Keratinocyte (primary cell): ENCODE results near the gene MC1R. TPM values are rescaled to one million over a fixed set of nuclear protein-coding genes. Genes with fewer than 3 reads are reported as not detected.
"Not testable (repeated sequence)": the region's sequence is repeated elsewhere in the genome, so short reads cannot be mapped to it uniquely, and the experiment has no call there.

Source experiments
- DNase-seq: peaks from one replicate; pipeline ENCODE4 v3.0.0-alpha.2; 2011; ENCODE audit warnings: low read depth, missing footprints, low spot score
- FAIRE-seq: peaks from 2 replicates; lab custom pipeline; 2011; peaks lifted over from hg19 to GRCh38; lab: Jason Lieb, UNC
- H2AFZ ChIP-seq: 2 replicates; pipeline ENCODE4 v1.6.0; 2012; ENCODE audit warnings: low read length, control low read depth, inconsistent platforms; ENCODE audit not compliant: control insufficient read depth
- H3K27ac ChIP-seq: 2 replicates; pipeline ENCODE4 v1.5.1; 2011; ENCODE audit warnings: low read length; ENCODE audit not compliant: control insufficient read depth, insufficient read depth
- H3K27me3 ChIP-seq: 3 replicates; pipeline ENCODE4 v1.6.0; 2011; ENCODE audit warnings: low read length; ENCODE audit not compliant: control insufficient read depth, insufficient read depth; ENCODE audit errors: extremely low read depth
- H3K36me3 ChIP-seq, 2 experiments: 2 replicates in 1 of 2; 3 replicates in 1 of 2; pipeline ENCODE4 v1.5.1; 2011; ENCODE audit warnings: low read length in 2 of 2, mild to moderate bottlenecking in 1 of 2; ENCODE audit not compliant: control insufficient read depth in 2 of 2, insufficient read depth in 2 of 2; ENCODE audit errors: extremely low read depth in 1 of 2
- H3K4me1 ChIP-seq: 3 replicates; pipeline ENCODE4 v1.5.1; 2011; ENCODE audit warnings: low read length; ENCODE audit not compliant: control insufficient read depth, insufficient read depth; ENCODE audit errors: extremely low read depth
- H3K4me2 ChIP-seq: 3 replicates; pipeline ENCODE4 v1.6.0; 2011; ENCODE audit warnings: low read depth, low read length; ENCODE audit not compliant: control insufficient read depth, insufficient read depth; ENCODE audit errors: extremely low read depth
- H3K4me3 ChIP-seq, 3 experiments: fragments of 200-600 bp in 1 of 3; sonication (generic) in 1 of 3; 2 replicates in 2 of 3; 3 replicates in 1 of 3; pipeline ENCODE4 v1.5.1; 2011 to 2016; ENCODE audit warnings: low read length in 3 of 3, mild to moderate bottlenecking in 3 of 3, control low read depth in 2 of 3, inconsistent platforms in 1 of 3, low read depth in 1 of 3, mixed read lengths in 1 of 3, mixed run types in 1 of 3, moderate library complexity in 1 of 3; ENCODE audit not compliant: control insufficient read depth in 2 of 3, insufficient read depth in 2 of 3; ENCODE audit errors: extremely low read depth in 1 of 3
- H3K79me2 ChIP-seq: 2 replicates; pipeline ENCODE4 v1.6.0; 2012; ENCODE audit warnings: low read length; ENCODE audit not compliant: control insufficient read depth, insufficient read depth
- H3K9ac ChIP-seq: 3 replicates; pipeline ENCODE4 v1.6.0; 2011; ENCODE audit warnings: low read length; ENCODE audit not compliant: control insufficient read depth, insufficient read depth; ENCODE audit errors: extremely low read depth
- H3K9me1 ChIP-seq: 3 replicates; pipeline ENCODE4 v1.6.0; 2011; ENCODE audit warnings: low read length; ENCODE audit not compliant: control insufficient read depth, insufficient read depth; ENCODE audit errors: extremely low read depth
- H3K9me3 ChIP-seq: 2 replicates; pipeline ENCODE4 v1.5.1; 2012; ENCODE audit warnings: low read depth, low read length; ENCODE audit not compliant: control insufficient read depth
- H4K20me1 ChIP-seq: 3 replicates; pipeline ENCODE4 v1.6.0; 2011; ENCODE audit warnings: low read length; ENCODE audit not compliant: control insufficient read depth, insufficient read depth; ENCODE audit errors: extremely low read depth
- EZH2 ChIP-seq: IDR thresholded peaks from one replicate; pipeline ENCODE4 v1.6.1; 2012; ENCODE audit warnings: inconsistent platforms, mild to moderate bottlenecking, low read length, moderate library complexity
- dilution Hi-C: fragments of 300-500 bp; cut with MboI; formaldehyde crosslinking; loops from one replicate; pipeline ENCODE4 v1.7.0; 2020; ENCODE audit warnings: low sequenced_read_pairs; ENCODE audit not compliant: extremely low pct_ligation_motif_present
- polyA plus RNA-seq, 5 experiments: library from polyadenylated mRNA; depleted of rRNA in 3 of 5; stranded (reverse) in 3 of 5; stranded (forward) in 1 of 5; unstranded in 1 of 5; fragments of >200 nt; gene quantifications; 1 replicate in 1 of 5; 2 replicates in 3 of 5; 3 replicates in 1 of 5; pipeline versions ENCODE4 v1.2.1 to v1.2.3, GENCODE V29; 2011 to 2012; ENCODE audit warnings: missing spikeins in 2 of 5, low read depth in 1 of 5, low replicate concordance in 1 of 5
- TF ChIP-seq, protein P1 (sequence below), 3 experiments: IDR thresholded peaks in 1 of 3; conservative IDR thresholded peaks in 1 of 3; optimal IDR thresholded peaks in 1 of 3; 2 replicates in 2 of 3; 3 replicates in 1 of 3; pipeline versions ENCODE3 to v1.5.1; 2011; ENCODE audit warnings: low read length in 3 of 3, mild to moderate bottlenecking in 3 of 3, moderate library complexity in 2 of 3, control low read depth in 1 of 3, inconsistent platforms in 1 of 3; ENCODE audit not compliant: insufficient read depth in 2 of 3; ENCODE audit errors: extremely low read depth in 1 of 3

The MC1R gene
- polyA plus RNA-seq, 1 donor (not counting 4 experiments of a cell fraction or from before 2014, with no cell fraction given): 1.1 TPM

DNA sequence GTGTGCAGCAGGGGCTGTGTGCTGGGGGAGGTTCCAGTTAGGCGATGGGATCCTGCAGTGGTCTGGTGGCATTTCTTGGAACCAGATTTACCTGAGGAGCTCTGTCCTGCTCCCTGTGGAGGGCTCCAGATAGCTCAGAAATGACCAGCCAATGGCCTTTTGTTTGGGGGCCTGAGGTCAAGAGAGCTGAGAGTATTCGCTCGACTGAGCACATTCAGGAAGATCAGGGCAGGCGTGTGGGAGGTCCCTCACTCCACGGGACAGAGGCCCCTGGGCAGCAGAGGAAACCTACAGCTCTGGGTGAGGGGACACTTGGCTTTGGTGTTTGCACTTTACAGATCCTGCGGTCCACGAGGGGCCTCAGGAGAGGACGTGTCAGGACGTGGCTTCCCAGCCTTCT lies 48.1 kb downstream of the MC1R start:
- Histone ChIP-seq H3K9me3 (peaks cover 2% of the 10 kb centered on the region), H3K4me2 (no peak overlapping the region), H3K36me3 (peaks cover 0 to 5% of the 10 kb centered on the region in 2 experiments), H3K9me1 (no peaks in the 10 kb centered on the region), H3K4me3 (no peak overlapping the region), H3K27me3 (no peaks in the 10 kb centered on the region), H3K9ac (no peak overlapping the region), H3K4me1 (peaks cover 6% of the 10 kb centered on the region), H3K79me2 (peaks cover 6% of the 10 kb centered on the region), H3K27ac (no peak overlapping the region), H4K20me1 (no peaks in the 10 kb centered on the region), H2AFZ (no peak overlapping the region)
- DNase-seq (no peak), FAIRE-seq (no peak)
- no peak for TF ChIP-seq EZH2
- TF ChIP-seq, protein P1, sequence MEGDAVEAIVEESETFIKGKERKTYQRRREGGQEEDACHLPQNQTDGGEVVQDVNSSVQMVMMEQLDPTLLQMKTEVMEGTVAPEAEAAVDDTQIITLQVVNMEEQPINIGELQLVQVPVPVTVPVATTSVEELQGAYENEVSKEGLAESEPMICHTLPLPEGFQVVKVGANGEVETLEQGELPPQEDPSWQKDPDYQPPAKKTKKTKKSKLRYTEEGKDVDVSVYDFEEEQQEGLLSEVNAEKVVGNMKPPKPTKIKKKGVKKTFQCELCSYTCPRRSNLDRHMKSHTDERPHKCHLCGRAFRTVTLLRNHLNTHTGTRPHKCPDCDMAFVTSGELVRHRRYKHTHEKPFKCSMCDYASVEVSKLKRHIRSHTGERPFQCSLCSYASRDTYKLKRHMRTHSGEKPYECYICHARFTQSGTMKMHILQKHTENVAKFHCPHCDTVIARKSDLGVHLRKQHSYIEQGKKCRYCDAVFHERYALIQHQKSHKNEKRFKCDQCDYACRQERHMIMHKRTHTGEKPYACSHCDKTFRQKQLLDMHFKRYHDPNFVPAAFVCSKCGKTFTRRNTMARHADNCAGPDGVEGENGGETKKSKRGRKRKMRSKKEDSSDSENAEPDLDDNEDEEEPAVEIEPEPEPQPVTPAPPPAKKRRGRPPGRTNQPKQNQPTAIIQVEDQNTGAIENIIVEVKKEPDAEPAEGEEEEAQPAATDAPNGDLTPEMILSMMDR (optimal IDR thresholded peaks at IDR 0.05 in 1 of 3, IDR thresholded peaks at IDR 0.05 in 1 of 3, conservative IDR thresholded peaks at IDR 0.05 in 1 of 3; ENCODE audit: extremely low read depth in 1 of 3, insufficient read depth in 2 of 3, low read length in 3 of 3): no peak
- dilution Hi-C loops: no loop called here

GRCh38 chr16:89967436-89967835 lies 48.8 kb downstream of the MC1R start:
- H3K27ac ChIP-seq, H3K9ac ChIP-seq, H3K36me3 ChIP-seq, H3K4me3 ChIP-seq, H3K9me3 ChIP-seq, H2AFZ ChIP-seq, DNase-seq, H3K4me2 ChIP-seq, dilution Hi-C loops, H3K27me3 ChIP-seq, H3K79me2 ChIP-seq, H4K20me1 ChIP-seq, H3K9me1 ChIP-seq, FAIRE-seq: not testable (repeated sequence)
- peaks cover 11% of the 10 kb centered on the region for H3K4me1 ChIP-seq

DNA sequence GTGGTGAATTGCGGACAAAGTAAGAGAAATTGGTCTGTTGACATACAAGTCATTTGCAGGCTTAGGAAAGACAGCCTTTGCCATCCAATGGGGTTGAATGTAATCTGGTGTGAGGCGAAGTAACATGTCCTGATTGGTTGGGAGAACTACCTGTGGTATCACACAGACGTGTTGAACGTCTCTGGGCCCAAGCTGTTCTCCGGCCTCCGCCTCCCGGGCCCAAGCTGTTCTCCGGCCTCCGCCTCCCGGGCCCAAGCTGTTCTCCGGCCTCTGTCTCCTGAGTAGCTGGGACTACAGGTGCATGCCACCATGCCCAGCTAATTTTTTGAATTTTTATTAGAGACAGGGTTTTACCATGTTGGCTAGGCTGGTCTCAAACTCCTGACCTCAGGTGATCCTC lies 49.4 kb downstream of the MC1R start:
- H3K4me3 ChIP-seq, H3K9me1 ChIP-seq, H3K27ac ChIP-seq, dilution Hi-C loops, H4K20me1 ChIP-seq, DNase-seq, H3K79me2 ChIP-seq, H3K36me3 ChIP-seq, H2AFZ ChIP-seq, FAIRE-seq, H3K4me2 ChIP-seq, H3K9me3 ChIP-seq, H3K9ac ChIP-seq, H3K27me3 ChIP-seq: not testable (repeated sequence)
- peaks cover 11% of the 10 kb centered on the region for H3K4me1 ChIP-seq
